ACHN (cell line): Measurements from ENCODE around the gene L1CAM.

ENCODE experiments used
- DNase-seq: peaks from one replicate; pipeline ENCODE4 v3.0.0-alpha.2; 2015
- in situ Hi-C: cut with HindIII; loops from 2 replicates; pipeline ENCODE4 v1.10.0; 2017; ENCODE audit warnings: low sequenced_read_pairs, low pct_ligation_motif_present, low pct_unique_long_range_greater_than_20kb

The L1CAM gene

GRCh38 chrX:153853180-153853901, 32.6 kb downstream of the L1CAM start:
- in situ Hi-C loops: no loop called here
- DNase-seq: no peak

GRCh38 chrX:153851981-153852380, 34.0 kb downstream of the L1CAM start:
- in situ Hi-C loops: no loop called here
- no peak for DNase-seq

- in situ Hi-C loops: no loop called here
- no peak for DNase-seq
These were observed 37.6 kb downstream of the L1CAM start for GRCh38 chrX:153848325-153848724.

GRCh38 chrX:153845842-153846241, 40.1 kb downstream of the L1CAM start:
- DNase-seq: no peak
- in situ Hi-C loops: no loop called here

GRCh38 chrX:153845195-153845594, 40.8 kb downstream of the L1CAM start:
- no peak for DNase-seq
- in situ Hi-C loops: no loop called here

- in situ Hi-C loops: no loop called here
- DNase-seq: no peak
These were observed 41.4 kb downstream of the L1CAM start for GRCh38 chrX:153844509-153845082.

- in situ Hi-C loops: no loop called here
- no peak for DNase-seq
These were observed 49.1 kb downstream of the L1CAM start for GRCh38 chrX:153836921-153837320.

GRCh38 chrX:153832728-153833127, 53.2 kb downstream of the L1CAM start:
- no peak for DNase-seq
- in situ Hi-C loops: no loop called here

- in situ Hi-C loops: no loop called here
- no peak for DNase-seq
These were observed 54.4 kb downstream of the L1CAM start for GRCh38 chrX:153831429-153832150.

GRCh38 chrX:153830640-153831428, 55.1 kb downstream of the L1CAM start:
- in situ Hi-C loops: no loop called here
- no peak for DNase-seq

GRCh38 chrX:153829799-153830639, 56.0 kb downstream of the L1CAM start, which contains the start of gene PDZD4:
Gene PDZD4, minus strand, starts transcription at chrX:153830544. Its CDS starts 246 bp downstream, at chrX:153830298.
- no peak for DNase-seq
- in situ Hi-C loops: no loop called here

GRCh38 chrX:153829549-153829798, 56.5 kb downstream of the L1CAM start:
- no peak for DNase-seq
- in situ Hi-C loops: no loop called here

- no peak for DNase-seq
- in situ Hi-C loops: no loop called here
These were observed 57.0 kb downstream of the L1CAM start for GRCh38 chrX:153828723-153829548.

- in situ Hi-C loops: no loop called here
These were observed 57.7 kb downstream of the L1CAM start for GRCh38 chrX:153828308-153828707.

GRCh38 chrX:153827903-153828302, 58.1 kb downstream of the L1CAM start:
- in situ Hi-C loops: no loop called here
- DNase-seq: no peak

More at GRCh38 chrX:153828308-153828707, 57.7 kb downstream of the L1CAM start:
- no peak for DNase-seq

GRCh38 chrX:153827016-153827415, 59.0 kb downstream of the L1CAM start:
- DNase-seq: no peak
- in situ Hi-C loops: no loop called here

- DNase-seq: no peak
- in situ Hi-C loops: no loop called here
These were observed 60.9 kb downstream of the L1CAM start for GRCh38 chrX:153825042-153825441.

- in situ Hi-C loops: no loop called here
- DNase-seq: no peak
These were observed 61.6 kb downstream of the L1CAM start for GRCh38 chrX:153824348-153824747.
